NCI-H2107 (cell line): ENCODE results near the gene CCDC116.
"Not testable (repeated sequence)": the region's sequence is repeated elsewhere in the genome, so short reads cannot be mapped to it uniquely, and the experiment has no call there.

ENCODE experiments used
- DNase-seq: peaks from one replicate; lab custom pipeline; 2025; lab: John Stamatoyannopoulos, UW

The CCDC116 gene

DNA sequence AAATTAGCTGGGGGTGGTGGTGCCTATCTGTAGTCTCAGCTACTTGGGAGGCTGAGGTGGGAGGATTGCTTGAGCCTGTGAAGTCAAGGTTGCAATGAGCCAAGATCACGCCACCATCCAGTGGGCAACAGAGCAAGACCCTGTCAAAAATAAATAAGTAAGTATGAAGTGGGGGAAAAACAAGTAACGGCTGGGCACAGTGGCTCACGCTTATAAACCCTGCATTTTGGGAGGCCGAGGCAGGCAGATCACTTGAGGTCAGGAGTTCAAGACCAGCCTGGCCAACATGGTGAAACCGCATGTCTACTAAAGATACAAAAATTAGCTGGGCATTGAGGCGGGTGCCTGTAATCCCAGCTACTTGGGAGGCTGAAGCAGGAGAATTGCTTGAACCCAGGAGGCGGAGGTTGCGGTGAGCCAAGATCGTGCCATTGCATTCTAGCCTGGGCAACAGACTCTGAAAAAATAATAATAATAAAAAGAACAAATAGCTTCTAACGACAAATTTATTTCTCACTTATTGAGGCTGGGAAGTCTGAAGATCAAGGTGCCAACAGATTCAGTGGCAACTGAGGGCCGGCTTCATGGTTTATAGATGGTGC, 22.9 kb upstream of the CCDC116 start:
- DNase-seq, result not testable (repeated sequence)

DNA sequence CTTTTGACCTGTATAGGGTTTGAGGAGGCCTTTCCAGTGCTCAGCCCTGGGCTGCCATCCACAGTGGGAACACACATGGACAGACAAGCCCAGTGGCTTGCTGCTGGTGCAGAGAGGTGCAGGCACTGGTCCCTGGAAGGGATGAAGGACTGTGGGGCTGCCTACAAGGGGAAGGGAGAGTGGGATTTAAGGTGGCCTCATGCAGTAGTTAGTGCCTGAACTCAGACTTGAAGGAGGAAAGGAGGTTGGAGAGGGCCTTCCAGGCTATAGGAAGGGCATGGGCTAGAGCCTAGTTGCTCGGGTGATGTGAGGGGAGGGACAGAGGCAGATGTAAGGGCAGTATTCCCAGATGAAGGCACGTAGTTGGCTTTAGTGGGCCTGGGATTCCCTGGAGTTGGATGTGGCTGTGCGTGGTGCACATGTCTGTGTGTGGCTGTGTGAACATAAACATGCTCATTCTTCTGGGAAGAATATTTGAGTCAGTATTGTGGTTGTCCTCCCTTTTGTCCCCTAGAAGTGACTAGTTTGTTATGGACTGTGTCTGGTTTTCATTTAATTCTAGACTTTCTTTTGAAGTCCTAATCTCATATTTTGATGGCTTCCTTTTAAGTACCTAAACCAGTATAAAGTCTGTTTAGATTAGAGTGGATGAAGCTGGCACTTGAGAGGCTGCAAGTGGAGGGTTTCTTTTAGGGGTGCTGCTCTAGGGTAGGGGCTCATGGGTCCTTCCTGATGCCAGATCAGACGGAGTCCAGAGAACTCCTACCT, 21.2 kb upstream of the CCDC116 start:
- no peak for DNase-seq

DNA sequence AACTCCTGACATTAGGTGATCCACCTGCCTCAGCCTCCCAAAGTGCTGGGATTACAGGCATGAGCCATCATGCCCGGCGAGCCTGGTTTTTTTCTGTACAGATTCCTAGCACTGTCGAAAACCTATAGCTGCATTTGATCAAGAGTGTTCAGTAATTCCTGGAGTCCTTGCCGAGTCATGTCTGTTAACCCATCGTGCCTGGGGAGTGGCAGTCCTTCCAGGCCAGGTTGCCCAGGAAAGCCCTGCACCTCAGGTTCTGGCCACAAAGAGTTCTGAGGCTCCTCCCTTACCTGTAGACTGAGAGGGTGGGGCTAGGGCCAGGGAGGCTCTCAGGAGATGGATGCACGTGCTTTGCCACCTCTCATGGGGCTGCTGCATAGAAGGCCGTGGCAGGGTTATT, 19.7 kb upstream of the CCDC116 start:
- DNase-seq, result no peak

DNA sequence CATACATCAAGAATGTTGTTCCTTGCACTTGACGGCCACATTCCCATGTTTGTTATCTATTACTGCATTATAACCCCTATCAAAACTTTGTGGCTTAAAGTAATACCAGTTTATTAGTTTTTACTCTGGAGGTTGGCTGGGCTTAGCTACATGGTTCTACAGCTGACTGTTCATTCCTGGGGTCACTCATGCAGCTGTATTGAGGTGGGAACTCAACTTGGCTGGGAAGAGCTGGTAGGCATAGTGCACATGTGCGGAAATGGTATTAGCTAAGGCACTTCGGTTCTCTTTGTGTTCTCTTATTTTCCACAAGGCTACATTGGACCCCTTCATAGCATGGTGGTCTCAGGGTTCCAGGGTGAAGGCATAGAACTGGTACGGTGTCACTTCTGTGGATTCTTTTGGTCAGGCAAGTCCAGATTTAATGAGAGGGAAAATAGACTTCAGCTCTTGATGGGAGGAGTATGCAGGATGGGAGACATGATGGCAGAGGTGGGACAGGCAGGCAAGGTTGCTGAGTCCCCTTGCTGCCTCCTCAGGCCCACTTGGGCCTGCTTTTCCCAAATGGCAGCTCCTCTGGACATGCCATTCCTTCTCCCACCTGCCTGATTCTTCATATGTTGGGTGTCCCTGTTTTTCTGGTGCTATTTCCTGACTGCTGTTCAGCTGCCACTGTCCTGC, 18.9 kb upstream of the CCDC116 start:
- no peak for DNase-seq

DNA sequence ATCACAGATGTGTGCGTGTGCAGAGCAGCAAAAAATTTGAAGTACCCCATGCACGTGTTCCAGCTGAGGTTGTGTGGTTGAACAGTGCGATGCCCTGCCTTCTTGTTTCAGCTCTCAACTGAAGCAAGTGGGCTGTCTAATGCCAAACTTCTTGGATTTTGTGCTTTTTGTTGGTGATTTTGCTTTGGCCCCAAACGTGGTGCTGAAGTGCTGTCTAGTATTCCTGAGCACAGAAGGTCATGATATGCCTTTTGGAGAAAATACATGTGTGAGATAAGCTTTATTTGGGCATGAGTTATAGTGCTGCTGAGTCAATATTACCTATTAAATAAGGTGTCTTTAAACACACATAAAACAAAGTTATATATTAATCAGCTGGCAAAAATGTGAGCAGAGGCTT, 16.8 kb upstream of the CCDC116 start:
- DNase-seq, result no peak

DNA sequence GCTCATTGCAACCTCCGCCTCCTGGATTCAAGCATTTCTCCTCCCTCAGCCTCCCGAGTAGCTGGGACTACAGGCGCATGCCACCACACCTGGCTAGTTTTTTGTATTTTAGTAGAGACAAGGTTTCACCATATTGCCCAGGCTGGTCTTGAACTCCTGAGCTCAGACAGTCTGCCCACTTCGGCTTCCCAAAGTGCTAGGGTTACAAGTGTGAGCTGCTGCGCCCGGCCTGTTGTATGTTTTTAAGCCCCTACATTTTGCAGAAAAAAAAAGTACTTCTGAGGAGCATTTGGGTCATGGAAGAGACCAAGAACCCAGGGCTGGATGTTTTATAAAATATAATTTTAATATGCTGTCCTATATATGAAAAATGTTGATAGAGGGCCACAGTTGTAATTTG, 15.2 kb upstream of the CCDC116 start:
- not testable (repeated sequence) for DNase-seq

DNA sequence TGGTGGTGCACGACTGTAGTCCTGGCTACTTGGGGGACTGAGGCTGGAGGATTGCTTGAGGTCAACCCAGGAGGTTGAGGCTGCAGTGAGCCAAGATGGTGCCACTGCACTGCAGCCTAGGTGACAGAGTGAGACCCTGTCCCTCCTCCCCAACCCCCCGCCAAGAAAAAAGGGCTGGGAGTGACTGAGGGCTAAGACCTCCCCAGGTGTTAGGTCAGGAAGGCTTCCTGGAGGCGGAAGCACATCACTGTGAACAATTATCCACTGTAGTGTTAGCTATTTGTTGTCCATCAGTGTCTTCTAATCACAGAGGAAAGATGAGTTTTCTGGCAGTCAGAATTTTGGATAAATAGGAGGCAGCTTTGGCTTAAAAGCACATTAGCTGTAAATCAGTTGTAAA, 11.5 kb upstream of the CCDC116 start:
- DNase-seq, result no peak

DNA sequence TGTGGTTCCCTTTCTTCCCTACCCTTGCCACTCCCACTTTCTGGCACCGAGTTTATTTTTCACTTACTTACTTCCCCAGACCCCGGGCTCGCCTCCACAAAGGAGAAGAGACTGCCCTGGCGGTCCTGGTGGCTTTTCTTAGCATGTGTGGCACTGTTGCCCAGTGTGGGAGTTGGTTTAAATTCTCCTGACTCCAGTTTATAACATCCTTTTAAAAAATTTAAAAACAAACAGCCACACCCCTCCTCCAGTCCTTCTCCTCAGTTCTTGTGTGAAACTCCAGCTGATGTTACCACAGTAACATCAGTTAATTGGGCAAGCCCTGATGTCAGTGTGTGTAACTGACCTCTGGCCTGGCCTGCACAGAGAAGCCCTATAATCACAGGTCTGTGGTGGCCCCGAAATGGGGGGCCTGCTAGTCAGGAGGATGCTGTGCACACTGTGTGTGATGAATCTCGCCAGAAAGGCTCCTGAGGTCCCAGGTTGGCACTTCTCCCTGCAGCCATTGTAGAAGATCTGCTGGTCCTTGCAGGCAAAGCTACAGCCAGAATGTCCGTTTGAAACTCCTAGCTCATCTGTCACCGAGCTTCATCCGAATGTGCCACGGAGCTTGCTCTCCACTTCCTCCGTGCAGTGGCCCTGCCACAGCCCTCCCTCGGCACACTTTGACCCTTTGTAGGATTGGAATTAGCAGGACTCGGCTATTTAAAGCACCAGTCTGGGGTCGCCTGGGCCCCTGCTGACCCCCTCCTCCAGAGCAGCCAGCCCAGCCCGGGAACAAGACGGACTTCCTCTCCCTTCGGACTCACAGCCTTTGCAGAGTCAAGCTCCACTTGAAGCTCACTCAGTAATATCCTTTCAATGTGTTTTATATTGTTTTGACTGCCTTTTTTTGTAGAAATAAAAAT, 10.3 kb upstream of the CCDC116 start:
- DNase-seq, result no peak

DNA sequence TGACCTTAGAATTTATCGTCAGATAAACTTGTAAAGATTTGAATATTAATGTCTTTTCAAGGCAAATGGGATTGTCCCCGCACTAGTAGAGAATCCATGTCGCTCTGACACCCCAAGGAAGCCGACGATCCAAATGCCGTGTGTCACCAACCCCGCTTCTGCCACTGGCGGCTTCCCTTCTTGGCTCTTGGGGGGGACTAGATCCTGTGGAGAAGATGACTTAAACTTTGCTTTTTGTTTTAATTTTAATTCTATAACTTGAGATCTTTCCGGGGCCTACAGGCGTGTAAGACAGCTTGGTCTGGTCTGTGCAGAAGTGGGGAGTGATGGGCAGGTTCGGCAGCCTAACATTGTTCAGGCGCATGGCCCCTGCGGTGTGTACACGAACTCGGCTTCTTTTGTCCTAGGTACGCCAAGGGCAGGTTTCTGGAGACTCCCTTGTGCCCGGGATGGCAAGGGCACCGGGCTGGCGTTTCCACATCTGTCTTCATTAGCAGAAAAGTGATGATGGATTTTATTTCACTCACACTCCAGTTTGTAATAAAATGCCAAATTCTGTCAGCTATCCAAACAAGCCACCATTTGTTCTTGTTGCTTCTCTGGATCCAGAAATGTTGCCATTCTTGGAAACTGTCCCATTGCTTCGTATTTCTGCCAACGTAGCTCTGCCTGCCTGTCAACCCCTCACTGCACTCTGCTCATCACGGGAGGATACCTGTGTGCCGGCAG, 9.5 kb upstream of the CCDC116 start:
- DNase-seq, result no peak

DNA sequence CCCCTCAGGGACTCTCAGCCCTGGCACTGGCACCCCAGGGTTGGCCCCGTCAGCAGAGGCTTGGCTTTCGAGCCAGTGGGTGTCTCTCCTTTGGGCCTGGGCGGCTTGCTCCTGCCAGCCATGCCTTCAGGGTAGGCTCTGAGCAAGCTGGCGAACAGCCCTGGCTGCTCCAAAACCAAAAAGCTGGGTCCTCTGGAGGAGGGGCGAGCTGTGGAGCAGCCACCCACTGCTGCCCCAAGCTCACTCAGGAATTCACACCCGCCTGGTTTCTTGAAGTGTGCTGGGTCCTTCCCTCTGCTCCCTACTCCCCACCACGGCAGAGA, 9.0 kb upstream of the CCDC116 start:
- no peak for DNase-seq

DNA sequence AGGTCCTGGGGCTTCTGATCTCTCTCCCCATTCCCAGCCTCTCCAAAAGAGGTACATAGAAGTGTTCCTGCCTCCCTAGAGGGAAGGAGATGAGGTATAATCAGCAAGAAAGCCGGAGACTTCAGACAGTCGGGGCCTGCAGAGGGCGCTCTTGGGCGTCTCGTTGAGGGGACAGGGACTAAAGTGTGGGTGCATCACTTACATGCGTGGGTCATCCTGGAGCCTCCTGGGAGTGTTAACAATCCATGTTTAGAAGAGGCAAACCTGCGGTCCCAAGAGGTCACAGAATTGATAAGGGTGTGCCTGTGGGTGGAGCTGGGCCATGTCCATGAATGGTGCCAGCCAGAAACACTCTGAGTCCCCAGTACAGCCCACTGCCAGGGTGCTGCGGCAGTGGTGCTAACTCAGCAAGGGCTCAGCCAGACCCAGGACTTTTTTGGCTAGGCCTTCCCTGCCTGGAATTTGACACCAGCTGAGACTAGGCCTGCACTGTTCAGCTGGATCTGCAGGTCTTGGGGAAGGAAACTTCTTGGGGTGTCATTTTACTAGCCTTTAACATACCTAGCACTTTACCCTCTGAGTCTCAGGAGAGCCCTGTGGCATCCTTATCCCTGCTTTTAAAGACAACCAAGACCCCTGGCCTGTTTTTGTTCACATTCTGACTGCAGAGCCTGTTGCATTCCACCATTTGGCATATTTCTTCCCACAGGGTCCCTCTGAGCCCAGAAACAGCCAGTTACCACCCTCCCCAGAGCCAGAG, 8.3 kb upstream of the CCDC116 start:
- DNase-seq, result peak; percentile 5

DNA sequence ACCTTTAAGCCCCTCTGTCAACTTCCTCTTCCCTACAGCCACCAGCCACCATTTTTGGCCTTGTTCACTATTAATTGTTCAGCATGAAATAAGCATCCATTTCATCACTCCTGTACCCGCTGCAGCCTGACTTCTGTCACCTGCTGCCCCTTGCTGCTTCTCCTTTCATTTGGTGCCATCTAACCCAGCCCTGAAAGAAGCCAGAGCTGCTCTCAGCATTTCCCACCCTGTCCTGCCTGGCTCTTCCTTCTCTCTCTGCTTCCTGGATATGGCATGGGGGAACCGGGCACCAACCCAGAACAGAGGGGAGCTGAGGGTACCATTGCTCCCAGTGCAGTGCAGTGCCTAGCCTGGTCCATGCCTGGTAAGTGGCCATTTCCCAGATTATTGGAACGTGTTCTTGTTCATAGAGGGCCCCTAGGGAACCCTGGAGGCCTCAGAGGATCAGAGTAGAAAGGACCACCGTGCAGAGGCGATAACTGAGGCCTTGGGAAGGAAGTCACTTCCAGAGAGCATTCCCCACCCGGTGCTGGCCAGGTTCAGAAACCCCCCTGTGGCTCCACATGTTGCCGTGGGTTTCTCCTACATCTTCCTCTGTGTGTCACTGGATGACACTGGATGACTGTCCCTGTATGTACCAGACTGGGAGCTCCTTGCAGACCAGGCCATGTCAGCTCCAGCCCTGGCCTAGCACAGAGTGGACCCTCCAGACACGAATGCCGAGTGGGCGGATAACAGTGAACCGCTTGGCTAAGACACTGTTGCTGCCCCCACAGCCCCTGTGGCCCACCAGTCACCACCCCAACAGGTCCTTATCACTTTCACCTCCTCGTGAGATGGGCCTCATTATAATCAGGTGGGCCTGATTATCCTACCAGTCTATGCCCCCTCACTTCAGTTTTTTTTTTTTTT, 7.4 kb upstream of the CCDC116 start:
- no peak for DNase-seq

DNA sequence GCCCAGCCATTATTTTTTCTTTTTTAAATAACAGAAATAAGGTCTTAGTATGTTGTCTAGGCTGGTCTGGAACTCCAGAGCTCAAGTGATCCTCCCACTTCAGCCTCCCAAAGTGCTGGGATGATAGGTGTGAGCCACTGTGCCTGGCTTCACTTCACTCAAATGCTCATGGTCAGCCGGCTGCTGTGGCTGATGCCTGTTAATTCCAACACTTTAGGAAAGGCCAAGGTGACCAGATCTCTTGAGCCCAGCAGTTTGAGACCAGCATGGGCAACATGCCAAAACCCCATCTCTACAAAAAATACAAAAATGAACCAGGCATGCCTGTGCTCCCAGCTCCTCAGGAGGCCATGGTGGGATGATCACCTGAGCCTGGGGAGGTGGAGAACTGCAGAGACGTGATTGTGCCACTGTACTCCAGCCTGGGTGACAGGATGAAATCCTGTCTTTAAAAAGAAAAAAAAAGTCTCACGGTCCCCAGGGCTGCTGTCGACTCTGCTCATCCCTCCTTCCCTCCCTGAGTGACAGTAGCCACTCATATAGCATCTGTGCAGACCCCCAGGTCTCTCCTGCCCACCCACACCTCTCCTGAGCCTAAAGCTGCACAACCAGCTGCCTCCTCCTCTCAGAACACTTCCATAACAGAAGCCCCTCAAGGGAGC, 6.4 kb upstream of the CCDC116 start:
- no peak for DNase-seq

DNA sequence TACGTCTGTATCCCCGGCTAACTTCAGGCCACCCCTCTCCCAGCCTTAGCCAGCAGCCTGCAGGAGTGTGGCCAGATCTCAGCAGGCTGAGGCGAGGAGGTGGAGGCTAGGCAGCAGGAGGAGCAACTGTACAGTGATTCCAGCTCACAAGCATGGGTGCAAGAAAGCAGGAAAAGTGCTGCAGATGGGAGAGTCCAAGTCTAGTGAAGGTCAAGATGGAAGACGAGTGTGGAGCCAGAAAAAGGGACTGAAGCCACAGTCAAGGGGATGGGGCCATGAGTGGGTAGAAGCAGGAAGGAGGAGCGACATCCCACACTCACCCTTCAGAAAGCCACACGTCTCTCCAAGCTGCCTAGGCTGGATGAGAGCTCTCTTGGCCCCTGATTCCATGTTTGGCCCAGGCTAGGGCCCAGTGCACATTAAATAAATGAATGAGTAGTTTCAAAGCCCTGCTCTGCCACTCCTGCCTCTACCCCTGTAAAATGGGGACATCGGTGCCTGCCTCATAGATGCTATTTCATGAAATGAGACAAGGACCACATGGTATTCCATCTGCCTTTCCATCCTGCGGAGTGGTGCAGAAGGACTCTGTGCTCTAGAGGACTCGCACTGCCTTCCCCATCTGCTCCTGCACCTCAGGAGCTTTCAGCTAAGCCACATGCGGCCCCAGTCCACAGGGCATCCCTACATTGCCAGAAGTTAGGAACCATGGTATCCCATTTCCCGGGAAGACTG, 5.7 kb upstream of the CCDC116 start:
- DNase-seq, result no peak

DNA sequence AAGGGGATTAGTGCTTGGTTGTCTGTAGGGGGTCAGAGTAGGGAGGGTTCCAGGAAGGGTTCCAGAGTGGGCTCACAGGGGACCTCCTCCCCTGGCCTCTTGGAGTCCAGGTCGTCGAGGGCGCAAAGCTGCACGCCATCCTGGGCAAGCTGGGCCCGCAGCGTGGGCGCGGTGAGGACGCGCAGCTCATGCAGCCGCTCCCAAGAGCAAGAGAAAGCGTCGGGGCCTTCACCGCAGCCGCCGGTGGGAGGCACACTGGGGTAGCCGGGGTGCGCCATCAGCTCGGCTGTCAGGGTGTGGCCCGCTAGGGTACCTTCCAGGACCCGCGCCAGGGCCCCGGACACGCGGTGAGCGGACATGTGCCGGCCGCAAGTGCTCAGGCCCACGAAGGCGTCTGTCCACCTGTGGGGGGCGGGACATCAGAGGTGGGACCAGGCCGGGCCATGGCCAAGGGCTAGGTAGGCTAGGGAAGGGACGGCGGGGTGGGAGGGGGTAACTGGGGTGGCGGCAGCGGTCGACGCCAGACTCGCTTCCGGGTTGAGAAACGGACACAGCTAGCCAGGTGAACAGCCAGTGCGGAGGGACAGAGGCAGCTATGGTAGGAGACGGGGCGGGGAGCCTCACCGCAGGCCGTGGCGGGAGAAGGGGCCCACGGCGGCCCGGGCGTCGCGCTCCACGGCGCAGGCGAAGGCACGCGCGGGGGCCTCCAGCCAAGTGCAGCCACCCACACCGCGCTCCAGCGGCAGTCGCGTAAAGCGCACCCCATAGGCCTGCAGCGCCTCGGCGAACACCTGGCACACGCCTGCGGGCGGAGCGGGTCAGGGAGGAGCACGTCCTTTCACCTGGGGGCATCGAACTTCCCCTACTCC, 3.9 kb upstream of the CCDC116 start:
- no peak for DNase-seq

DNA sequence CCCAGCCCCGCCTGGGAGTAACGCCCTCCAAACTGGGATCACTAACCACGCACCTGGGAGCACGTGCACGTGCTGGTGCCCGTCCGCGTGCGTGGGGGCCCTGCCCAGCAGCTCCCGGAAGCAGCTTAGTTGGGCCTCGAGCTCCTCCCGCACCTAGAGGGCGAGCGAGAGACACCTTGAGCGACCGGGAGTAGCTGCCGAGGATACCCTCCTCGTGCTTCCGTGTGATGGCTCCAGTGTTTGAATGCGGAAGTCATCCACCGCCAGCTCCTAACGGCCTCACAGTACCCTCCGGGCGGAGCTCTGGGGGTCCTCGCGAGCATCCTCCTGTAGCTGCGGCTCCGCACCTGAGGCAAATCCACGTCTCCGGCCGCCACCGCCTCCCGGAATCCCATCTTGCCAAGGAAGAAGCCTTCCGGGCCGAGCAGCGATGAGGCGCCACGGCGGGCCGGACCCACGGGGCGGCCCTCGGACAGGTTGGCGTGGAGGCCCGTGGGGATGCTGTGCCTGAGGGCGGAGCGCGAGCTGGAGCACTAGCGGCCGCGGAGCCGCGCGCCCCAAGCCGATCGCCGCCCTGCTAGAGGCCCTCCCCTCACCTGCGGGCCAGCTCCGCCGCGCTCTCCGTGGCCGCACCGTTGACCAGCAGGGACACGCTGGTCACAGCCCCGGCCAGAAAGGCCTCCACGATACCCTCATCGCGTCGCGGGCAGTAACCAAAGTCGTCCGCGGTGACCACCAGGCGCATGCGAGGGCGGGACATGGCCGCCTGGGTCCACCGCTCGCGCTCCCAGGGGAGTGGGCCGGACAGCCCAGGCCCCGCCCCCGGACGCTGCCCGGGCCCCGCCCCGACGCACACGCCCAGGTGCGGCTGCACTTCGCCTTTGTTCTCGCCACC, 3.1 kb upstream of the CCDC116 start, which contains the start of gene YDJC:
Gene YDJC, minus strand, starts transcription at position 768 of the 895 bp plus-strand sequence. Its CDS starts 8 bp downstream, at position 760.
- peak; percentile 79 for DNase-seq
